Body of pancreas (tissue), 4 donors: Measurements from ENCODE around the gene RNU1-2. TPM values are rescaled to one million over a fixed set of nuclear protein-coding genes. Genes with fewer than 3 reads are reported as not detected.
"Not testable (repeated sequence)": the region's sequence is repeated elsewhere in the genome, so short reads cannot be mapped to it uniquely, and the experiment has no call there.

Experiments
- ATAC-seq: fragments of 150-250 bp; one replicate; pipeline ENCODE4 v1.9.1; 2016
- DNase-seq, 4 donors: peaks; one replicate each; pipeline ENCODE4 v3.0.0-alpha.2; 2019
- H3K27ac ChIP-seq, 4 donors: fragments of 200-600 bp; sonication (generic); 1 replicate in 3 of 4; 2 replicates in 1 of 4; pipeline versions ENCODE4 v1.5.1 to v1.6.1; 2016 to 2019; ENCODE audit warnings: mild to moderate bottlenecking in 1 of 4, mixed read lengths in 1 of 4, moderate library complexity in 1 of 4
- H3K27me3 ChIP-seq, 2 donors: fragments of 200-600 bp; sonication (generic); one replicate each; pipeline ENCODE4 v1.6.0; 2016; ENCODE audit warnings: mild to moderate bottlenecking in 1 of 2
- H3K36me3 ChIP-seq, 2 donors: fragments of 200-600 bp; sonication (generic); replicated peaks in 1 of 2; 2 replicates each; pipeline ENCODE4 v1.5.1; 2016; ENCODE audit warnings: low read depth in 2 of 2; ENCODE audit not compliant: insufficient read depth in 1 of 2
- H3K4me1 ChIP-seq: fragments of 200-600 bp; sonication (generic); one replicate; pipeline ENCODE4 v1.6.0; 2016
- H3K4me3 ChIP-seq, 2 donors: fragments of 200-600 bp; sonication (generic); 1 replicate in 1 of 2; 2 replicates in 1 of 2; pipeline ENCODE4 v1.5.1; 2016 to 2019
- H3K9me3 ChIP-seq, 3 donors: fragments of 200-600 bp; sonication (generic); 1 replicate in 2 of 3; 2 replicates in 1 of 3; pipeline ENCODE4 v1.5.1; 2016
- CTCF ChIP-seq, 7 experiments: fragments of 450-650 bp in 4 of 7; fragments of 200-600 bp in 3 of 7; sonication (generic) in 3 of 7; IDR thresholded peaks; one replicate each; pipeline ENCODE4 v1.5.1; 2016 to 2019; ENCODE audit warnings: antibody characterized with exemption in 7 of 7
- POLR2A ChIP-seq, 3 donors: fragments of 450-650 bp; IDR thresholded peaks; one replicate each; pipeline ENCODE4 v1.6.1; 2016; ENCODE audit warnings: antibody characterized with exemption in 3 of 3, mild to moderate bottlenecking in 2 of 3
- WGBS, 2 donors: methylation state at CpG; one replicate each; pipeline ENCODE4 v1.1.5; 2017; 5-methylcytosine and 5-hydroxymethylcytosine counted together
- intact Hi-C: fragments of 100-400 bp; cut with DNase I; formaldehyde crosslinking; loops from one replicate; pipeline ENCODE4 v1.15.1; 2023
- microRNA-seq, 2 donors: library from miRNA; unstranded; fragments of <30 nt; microRNA quantifications; one replicate each; pipeline ENCODE4, GENCODE V29; 2016; ENCODE audit warnings: borderline number of aligned reads in 2 of 2, borderline replicate concordance in 2 of 2
- small RNA-seq: library from RNA; depleted of rRNA; stranded (forward); fragments of <200 nt; gene quantifications from one replicate; pipeline ENCODE3, GENCODE V24; 2016
- total RNA-seq, 2 donors: library from RNA; depleted of rRNA; stranded (reverse); fragments of >200 nt; gene quantifications; one replicate each; pipeline ENCODE4 v1.1.0, GENCODE V29; 2016

Gene RNU1-2
- total RNA-seq, 2 donors from 2014 or later, result under 0.01 to 15,479 TPM

- no peaks in the 10 kb centered on the region for H3K9me3 ChIP-seq
- H3K27ac ChIP-seq, result no peak overlapping the region
- H3K36me3 ChIP-seq, result no peaks in the 10 kb centered on the region
- WGBS, 2 donors, result 63 to 65% methylated on average over 17 to 51 of the region's 51 CpGs
- no peaks in the 10 kb centered on the region for H3K4me1 ChIP-seq
- no peak for ATAC-seq
- no peak for TF ChIP-seq CTCF (IDR thresholded peaks at IDR 0.05)
- no peak for TF ChIP-seq POLR2A (IDR thresholded peaks at IDR 0.05)
- no peak overlapping the region for H3K4me3 ChIP-seq
- intact Hi-C loops, result no loop called here
- H3K27me3 ChIP-seq, result no peaks in the 10 kb centered on the region
- DNase-seq, result no peak
Measured at GRCh38 chr1:16938351-16939321, 42.9 kb downstream of the RNU1-2 start.

GRCh38 chr1:16939386-16940180 lies 43.8 kb downstream of the RNU1-2 start:
- peak; percentile 20 for ATAC-seq
- H3K9me3 ChIP-seq, H3K36me3 ChIP-seq, DNase-seq, H3K27me3 ChIP-seq, intact Hi-C loops, H3K27ac ChIP-seq, H3K4me1 ChIP-seq, H3K4me3 ChIP-seq: not testable (repeated sequence)
- WGBS, 2 donors, result 92 to 97% methylated on average over 32 of the region's 32 CpGs

- ATAC-seq (no peak), DNase-seq (no peak)
- Histone ChIP-seq H3K4me3 (no peak overlapping the region), H3K27me3 (no peaks in the 10 kb centered on the region), H3K36me3 (peaks cover 0 to 3% of the 10 kb centered on the region in 2 donors), H3K9me3 (no peaks in the 10 kb centered on the region), H3K27ac (no peak overlapping the region), H3K4me1 (peaks cover 13% of the 10 kb centered on the region)
- WGBS, 2 donors, result 90 to 92% methylated on average over 19 of the region's 19 CpGs
- intact Hi-C loops, result no loop called here
- TF ChIP-seq CTCF (IDR thresholded peaks at IDR 0.05) (no peak), POLR2A (IDR thresholded peaks at IDR 0.05) (no peak)
Measured at GRCh38 chr1:16944038-16944437, 48.3 kb downstream of the RNU1-2 start.

- H3K4me3 ChIP-seq, H3K27ac ChIP-seq, H3K9me3 ChIP-seq, DNase-seq, H3K27me3 ChIP-seq, ATAC-seq, H3K36me3 ChIP-seq: not testable (repeated sequence)
- intact Hi-C loops, result loop anchor here (5.0 kb wide), 1 partner anchor 323 kb away; no protein-coding TSS in a partner anchor
- peaks cover 20% of the 10 kb centered on the region for H3K4me1 ChIP-seq
- 89 to 90% methylated on average over 8 to 9 of the region's 9 CpGs for WGBS, 2 donors
Measured at GRCh38 chr1:16945512-16945911, 49.7 kb downstream of the RNU1-2 start.

Small RNAs within 50 kb of the gene (microRNA-seq; reads per million reads assigned to microRNA genes)
- 0 reads per million in 2 donors for gene MIR3675

Small RNAs within 50 kb of the gene (small RNA-seq; reads per million reads assigned to genes)
- gene MIR3675 (not detected), gene RNU1-2 (not detected), gene RNU1-5P (not detected)

Other genes with a start within 250 kb of the RNU1-2 start
- gene RNU1-3, start 229.0 kb upstream of the RNU1-2 start, total RNA-seq, result over 10,000 TPM in 1 of 2 donors, under 1 TPM in 1; under 0.01 to 15,479 TPM
- over 10,000 TPM in 1 of 2 donors, under 1 TPM in 1; under 0.01 to 15,479 TPM for gene RNU1-4, start 155.5 kb upstream of the RNU1-2 start, total RNA-seq
- 100 to 1,000 TPM in 1 of 2 donors, 10 to 100 TPM in 1; 49.8 to 151 TPM for gene CROCC, start 26.0 kb downstream of the RNU1-2 start, total RNA-seq
- gene MFAP2, start 84.6 kb downstream of the RNU1-2 start, total RNA-seq, result 10 to 100 TPM in 1 of 2 donors, 1 to 10 TPM in 1; 1.3 to 13.5 TPM
- 10 to 100 TPM; 56.8 to 61.0 TPM for gene ATP13A2, start 115.9 kb downstream of the RNU1-2 start, total RNA-seq
- 10 to 100 TPM; 38.9 to 59.4 TPM for gene SDHB, start 158.1 kb downstream of the RNU1-2 start, total RNA-seq
- gene PADI2, start 223.5 kb downstream of the RNU1-2 start, total RNA-seq, result 1 to 10 TPM; 2.3 to 3.0 TPM